DMS79 (cell line): ENCODE measurements around the gene FBXW10B.
"Not testable (repeated sequence)": the region's sequence is repeated elsewhere in the genome, so short reads cannot be mapped to it uniquely, and the experiment has no call there.

Experiments used
- DNase-seq: peaks from one replicate; lab custom pipeline; 2025; lab: John Stamatoyannopoulos, UW

FBXW10B gene, protein sequence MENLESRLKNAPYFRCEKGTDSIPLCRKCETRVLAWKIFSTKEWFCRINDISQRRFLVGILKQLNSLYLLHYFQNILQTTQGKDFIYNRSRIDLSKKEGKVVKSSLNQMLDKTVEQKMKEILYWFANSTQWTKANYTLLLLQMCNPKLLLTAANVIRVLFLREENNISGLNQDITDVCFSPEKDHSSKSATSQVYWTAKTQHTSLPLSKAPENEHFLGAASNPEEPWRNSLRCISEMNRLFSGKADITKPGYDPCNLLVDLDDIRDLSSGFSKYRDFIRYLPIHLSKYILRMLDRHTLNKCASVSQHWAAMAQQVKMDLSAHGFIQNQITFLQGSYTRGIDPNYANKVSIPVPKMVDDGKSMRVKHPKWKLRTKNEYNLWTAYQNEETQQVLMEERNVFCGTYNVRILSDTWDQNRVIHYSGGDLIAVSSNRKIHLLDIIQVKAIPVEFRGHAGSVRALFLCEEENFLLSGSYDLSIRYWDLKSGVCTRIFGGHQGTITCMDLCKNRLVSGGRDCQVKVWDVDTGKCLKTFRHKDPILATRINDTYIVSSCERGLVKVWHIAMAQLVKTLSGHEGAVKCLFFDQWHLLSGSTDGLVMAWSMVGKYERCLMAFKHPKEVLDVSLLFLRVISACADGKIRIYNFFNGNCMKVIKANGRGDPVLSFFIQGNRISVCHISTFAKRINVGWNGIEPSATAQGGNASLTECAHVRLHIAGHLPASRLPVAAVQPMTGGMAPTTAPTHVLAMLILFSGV

DNA sequence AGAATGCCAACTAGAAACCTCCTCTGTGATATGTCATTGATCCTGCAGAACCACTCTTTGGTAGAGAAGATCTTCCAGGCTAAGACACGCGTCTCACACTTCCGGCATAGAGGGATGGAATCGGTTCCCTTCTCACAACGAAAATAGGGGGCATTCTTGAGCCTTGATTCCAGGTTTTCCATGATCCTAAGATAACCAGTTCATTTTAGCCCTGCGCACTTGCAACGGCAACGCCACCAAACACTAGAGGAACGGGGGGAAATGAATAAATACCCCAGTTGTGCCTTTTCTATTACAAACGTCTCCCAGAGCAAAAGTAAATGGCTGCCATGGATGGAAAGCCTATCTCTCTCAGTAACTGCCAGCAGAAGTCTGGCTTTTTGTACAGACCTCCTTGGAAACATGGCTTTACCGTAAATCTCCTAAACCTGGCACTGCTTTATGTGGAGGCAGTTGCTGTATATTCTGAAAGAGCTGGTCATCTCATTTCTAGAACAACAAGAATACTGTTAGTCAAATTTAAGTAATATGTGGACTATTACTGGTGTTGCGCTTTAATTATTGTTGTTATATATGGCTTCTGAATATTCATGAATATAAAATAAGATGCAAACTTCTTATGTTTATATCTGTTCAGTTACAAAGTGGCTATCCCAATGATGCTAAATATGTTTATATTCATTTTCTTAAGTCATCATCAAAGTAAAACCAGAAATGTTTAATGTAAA, at the start of gene FBXW10B:
Gene FBXW10B, minus strand, starts transcription at position 374 of the 728 bp plus-strand sequence. Its CDS starts 192 bp downstream, at position 182.
- DNase-seq = not testable (repeated sequence)

DNA sequence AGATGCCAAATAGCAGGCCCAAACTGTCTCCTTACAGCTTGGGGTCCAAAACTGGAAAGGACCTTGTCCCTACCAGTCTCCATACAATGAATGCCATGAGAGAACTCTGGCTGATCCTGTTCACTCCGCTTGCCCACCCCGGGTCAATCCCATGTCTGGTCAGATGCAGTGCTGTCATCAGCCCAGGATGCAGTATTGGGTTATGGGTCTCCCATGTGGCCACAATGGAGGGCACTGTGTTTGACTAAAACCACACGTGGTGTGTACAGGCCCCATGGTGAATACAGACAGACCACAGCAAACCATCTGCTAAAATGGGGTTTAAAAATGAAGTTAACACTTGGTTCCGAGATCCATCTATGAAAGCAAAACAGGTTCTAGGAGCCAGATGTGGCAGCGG, 44.2 kb upstream of the FBXW10B start:
- DNase-seq = no peak

DNA sequence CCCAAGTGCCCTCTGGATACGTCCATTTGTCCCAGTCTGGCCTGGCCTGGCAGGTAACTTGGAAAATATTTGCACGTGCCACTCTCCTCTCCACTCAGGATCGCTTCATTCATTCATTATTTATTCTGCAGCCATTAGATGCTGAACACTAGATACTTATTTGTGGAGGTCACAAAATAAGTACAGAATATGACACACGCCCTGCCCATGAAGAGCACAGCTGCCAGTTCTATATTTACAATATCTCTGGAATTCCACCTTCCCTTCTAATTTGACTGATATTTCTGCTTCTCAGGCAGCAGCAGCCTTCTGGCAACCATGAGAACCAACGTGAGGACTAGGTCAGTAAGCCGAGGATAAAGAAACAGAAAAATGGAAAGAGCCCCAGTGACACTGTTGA, 43.7 kb upstream of the FBXW10B start:
- no peak for DNase-seq

DNA sequence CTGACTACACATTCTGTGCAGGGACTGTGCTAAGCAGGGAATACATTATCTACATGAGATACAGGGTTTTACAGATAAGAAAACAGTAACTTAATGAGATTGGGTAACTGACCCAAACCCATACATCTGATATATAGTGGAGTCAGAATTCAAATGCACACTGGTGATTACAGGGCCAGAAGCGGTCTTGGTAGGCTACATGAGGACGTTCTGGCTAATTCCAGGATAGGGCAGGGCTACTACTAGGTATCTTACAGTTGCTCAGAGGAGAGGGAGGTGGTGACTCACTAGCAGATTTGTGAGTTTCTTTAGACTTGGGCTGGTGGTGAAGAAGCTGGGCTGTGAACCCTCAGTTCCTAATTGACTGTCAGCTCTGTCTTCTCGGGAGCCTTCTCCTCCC, 43.2 kb upstream of the FBXW10B start:
- no peak for DNase-seq

DNA sequence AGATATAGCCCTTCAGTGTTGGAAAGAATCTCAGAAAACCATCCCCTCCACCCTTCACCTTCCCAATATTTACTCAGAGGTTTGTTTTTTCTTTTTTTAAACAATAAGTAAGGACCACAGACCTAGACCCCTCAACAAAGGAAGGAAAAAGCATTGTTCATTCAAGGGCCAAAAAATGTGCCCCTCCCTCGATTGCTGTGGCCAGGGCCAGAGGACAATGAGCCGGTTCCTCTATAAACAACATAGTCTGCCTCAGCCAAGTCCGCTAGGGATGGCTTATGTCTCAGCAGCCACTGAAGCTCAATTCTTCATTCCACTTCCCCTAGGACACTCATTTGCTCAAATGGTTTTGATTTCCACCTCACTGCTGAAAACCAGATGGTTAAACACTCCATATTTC, 40.6 kb upstream of the FBXW10B start:
- DNase-seq = no peak

DNA sequence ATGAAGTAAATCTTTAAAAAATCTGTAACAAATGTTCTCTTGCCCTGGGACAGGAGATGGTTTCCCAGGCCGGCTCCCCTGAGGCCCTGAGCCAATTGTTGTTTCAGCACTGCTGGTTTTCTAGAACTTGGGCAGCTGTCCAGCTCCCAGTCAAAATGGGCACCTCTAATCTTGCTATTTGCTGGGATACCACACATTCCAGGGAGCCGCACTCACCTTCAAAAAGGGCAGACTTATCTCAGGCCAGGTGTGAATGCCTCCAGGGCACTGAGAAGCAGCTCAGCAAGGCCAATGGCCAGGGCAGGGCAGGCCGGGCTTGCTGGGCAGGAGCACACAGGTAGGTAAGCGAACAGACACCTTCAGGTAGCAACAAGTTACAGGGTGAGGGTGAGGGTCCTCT, 40.2 kb upstream of the FBXW10B start:
- no peak for DNase-seq

DNA sequence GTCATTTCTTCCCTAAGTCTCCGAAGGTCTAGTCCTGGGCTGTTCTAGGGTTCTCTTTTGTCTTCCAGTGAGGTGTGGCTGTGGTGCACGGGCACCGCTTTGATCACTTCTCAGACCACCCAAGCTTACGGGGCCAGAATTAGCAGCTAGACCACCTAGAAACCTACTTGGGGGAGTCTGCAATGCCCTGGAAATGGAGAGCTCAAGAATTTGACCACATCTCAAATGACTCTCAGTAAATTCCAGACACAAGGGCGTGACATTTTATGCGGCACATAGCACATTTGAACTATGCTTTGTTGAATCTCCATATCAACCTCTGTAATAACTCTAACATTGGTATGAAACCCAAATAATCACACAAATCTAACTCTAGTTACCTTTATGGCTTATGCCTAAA, 39.7 kb upstream of the FBXW10B start:
- DNase-seq = no peak

DNA sequence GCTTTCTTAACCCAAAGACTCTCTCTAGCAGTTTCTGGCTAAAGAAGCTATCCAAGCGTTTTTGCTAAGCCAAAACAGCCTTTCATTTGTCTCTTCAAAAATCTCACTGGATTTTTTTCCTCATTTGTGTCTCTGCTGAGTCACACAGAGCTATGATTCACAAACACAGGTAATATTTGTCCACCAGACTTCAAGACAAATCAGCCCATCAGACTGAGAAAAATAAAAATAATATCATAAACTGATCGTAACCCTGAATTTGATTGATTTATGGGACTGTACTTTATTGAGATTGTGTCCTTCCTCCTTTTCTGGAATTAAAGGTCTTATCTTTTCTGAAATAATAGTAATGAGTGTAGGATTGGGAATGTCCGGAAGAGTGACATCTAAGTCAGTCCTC, 38.8 kb upstream of the FBXW10B start:
- DNase-seq = no peak

DNA sequence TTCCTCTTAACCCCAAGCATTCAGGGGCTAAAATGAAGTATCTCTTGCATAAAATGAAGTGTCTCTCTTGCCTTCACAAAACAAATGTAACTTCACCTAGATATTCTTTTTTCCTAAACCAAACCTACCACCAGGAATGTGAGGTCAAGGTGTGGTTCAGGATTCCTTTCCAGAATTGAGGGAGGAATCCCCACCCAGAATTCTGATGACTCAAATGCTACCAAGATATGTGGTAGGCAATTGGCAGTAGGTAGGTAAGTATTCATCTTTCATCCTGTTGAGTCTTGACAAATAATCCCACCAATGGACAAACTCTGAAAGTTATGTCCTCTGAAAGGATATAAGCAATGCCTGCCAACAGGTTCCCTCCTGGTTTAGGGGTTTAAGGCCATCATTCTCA, 38.4 kb upstream of the FBXW10B start:
- DNase-seq = no peak

DNA sequence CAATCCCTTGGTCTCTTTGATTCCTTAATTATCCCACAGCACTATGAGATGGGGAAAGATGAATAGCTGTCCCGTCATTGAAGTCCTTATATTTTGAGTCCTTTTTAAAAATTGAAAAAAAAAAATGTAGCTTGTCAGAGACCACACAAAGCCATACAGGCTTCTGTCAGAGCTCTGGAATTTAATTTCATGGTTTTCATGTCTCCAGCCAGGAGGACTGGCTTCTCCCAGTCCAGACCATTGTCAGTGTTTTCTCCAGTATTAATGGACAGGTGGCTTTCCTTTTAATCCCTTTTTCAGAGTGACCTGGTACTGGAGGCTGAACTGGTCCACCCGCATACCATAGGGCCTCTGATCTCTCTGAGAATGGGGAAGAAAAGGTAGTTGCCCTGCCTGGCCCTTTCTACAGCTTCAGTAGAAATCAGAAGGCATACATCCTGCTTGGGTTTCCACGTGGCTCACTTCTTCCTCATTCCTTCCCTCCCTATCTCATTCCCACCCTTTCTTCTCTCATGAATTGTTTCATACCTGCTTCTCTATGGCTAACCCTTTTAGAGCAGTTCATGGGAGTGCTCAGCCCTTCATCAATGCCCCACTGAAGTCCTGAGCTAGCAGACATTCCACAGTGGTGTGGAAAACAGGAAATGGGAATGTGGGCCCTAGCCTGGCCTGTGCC, 35.5 kb upstream of the FBXW10B start:
- DNase-seq = no peak

DNA sequence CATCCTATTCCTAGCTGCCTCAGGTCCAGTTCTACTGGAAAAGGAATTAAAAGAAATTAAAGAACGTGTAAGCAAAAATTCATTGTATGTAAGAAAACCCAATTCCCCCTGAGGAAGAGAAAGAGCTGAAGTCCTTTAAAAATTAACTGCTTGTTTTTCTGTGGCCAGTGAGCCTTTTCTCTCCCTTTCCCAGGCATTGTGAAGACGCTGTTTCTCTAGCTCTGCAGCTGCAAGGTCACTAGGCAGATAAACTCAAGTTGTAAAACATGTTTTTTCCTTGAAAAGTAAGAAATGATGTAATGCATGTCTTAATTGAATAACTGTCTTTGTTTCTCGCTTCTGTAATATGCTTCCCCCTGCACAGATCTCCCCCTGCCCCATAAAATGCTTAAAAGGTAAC, 34.9 kb upstream of the FBXW10B start:
- not testable (repeated sequence) for DNase-seq

DNA sequence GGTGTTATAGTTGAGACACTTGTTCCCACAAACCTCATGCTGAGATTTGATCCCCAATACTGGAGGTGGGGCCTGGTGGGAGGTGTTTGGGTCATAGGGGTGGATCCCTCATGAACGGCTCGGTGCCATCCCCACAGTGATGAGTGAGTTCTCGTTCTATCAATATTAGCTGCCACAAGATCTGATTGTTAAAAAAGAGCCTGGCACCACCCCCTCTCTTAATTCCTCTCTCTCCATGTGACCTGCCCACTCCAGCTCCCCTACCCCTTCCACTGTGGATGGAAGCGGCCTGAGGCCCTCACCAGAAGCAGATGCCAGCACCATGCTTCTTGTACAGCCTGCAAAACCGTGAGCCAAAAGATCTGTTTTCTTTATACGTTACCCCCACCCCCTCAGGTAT, 33.5 kb upstream of the FBXW10B start:
- no peak for DNase-seq

DNA sequence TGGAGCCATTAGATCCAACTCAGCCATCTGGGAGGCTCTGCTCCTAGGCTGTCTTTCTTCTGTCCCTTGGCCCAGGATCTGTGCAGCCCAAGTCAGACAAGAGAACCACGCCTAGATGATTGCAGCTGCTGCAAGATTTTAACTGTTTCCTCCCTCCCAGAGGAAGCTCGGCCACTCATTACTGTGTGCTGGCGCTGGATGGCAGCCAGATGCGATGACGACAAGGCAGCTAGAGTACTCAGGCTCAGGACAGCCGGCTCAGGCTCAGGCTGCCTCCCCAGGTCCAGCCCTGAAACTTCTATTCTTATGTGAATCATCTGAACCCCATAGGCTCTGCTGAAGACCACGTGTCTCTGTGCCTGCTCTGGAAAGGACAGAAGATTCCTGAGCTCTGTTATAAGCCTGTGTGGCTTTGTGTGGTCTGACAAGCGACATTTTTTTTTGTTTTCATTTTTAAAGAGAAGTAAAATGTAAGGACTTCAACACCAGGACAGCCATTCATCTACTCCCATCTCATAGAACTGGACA, 32.1 kb upstream of the FBXW10B start:
- DNase-seq = peak; percentile 72

DNA sequence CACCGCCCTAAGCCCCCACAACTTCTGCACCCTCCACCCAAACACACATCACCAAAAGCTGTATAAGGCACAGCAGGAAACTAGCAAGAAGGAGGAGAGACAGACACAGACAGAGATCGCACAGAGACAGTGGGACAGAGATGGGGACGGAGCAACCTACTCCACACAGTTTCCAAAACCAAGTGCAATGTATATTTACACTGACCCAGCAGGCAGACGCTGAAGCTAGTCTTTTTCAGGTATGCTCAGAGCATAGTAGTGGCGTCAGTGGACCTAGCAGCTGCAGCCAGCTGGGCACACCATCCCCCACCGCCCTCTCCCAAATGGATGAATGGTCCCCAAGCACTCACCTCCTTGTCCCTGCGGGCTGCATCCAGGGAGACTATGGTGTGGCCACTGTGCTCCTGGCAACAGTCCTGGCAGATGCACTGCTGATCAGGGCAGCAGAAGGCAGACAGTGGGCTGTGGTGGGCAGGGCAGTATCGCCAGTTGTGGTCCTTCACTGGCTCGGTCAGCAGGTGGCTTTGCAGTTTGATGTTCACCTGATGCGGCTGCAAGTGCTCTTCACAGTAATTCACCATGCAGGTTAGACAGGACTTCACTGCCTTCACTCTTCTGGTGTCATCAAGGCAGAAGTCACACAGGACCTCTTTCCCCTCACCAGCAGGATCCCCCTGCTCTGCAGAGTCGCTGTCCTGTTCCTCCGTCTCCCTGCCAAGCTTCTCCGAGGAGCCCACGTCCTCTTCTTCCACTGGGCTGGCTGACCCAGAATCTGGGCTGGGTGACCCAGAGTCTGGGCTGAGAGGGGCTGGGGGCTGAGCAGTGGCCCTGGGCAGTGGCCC, 31.5 kb upstream of the FBXW10B start:
- DNase-seq = no peak

DNA sequence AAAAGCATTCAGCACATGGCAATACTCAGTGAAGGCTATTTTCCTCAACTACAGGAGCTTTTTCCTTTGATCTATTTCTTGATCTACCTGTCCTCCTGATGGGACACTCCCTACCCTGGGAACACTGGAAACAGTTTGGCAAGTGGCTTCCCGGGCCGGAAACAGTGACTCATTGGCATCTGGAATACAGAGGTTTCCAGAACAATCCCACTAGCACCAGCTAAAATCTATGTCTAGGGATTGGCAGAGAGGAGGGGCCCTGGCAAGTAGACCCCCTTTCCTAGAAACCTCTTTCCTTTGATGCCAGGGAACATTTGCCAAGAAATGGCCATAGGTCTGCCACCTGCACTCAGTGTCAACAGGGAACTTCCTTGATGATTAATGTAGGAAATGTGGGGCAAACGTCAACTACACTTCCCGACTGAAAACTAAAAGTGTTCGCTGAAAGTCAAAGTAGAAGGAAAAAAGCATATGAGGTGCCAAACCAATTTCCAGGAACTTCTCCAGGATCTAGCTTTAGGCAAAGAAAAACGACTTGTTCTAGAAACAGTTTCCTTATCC, 30.4 kb upstream of the FBXW10B start:
- DNase-seq = no peak

DNA sequence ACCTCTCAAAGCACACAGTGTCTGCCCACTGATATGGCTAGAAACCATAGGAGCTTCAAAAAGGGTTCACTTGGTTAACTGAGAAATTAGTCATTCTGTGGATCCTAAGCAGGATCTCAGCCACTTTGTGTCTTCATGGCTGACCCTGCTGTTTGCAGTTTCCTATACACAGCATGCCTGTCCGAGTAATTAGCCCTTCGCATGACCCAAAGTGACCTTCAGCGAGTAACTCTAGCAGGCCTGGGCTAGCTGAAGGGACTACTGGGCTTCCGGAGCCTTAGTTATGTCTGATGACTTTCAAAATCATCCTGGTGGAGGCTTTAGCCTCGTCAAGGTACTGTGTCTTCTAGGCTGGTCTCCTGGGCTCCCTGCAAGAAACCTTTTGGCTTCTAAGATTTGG, 28.9 kb upstream of the FBXW10B start:
- DNase-seq = no peak

DNA sequence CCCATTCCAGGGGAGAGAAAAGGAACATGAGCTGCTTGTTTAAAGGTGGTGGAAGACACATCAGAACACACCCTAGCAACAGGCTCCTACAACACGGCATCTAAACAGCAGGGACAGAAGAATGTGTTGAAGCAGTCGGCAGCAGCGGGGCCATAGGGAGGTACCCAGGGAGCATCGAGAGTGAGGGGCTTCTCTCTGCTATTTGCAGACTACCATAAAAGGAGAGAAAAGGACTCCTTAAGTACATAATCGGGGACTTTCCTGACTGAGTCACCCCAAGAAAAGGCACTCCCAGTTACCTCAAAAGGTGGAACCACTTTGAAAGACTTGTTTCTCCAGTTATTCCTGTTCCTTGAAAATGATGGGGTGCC, 26.4 kb upstream of the FBXW10B start:
- not testable (repeated sequence) for DNase-seq

DNA sequence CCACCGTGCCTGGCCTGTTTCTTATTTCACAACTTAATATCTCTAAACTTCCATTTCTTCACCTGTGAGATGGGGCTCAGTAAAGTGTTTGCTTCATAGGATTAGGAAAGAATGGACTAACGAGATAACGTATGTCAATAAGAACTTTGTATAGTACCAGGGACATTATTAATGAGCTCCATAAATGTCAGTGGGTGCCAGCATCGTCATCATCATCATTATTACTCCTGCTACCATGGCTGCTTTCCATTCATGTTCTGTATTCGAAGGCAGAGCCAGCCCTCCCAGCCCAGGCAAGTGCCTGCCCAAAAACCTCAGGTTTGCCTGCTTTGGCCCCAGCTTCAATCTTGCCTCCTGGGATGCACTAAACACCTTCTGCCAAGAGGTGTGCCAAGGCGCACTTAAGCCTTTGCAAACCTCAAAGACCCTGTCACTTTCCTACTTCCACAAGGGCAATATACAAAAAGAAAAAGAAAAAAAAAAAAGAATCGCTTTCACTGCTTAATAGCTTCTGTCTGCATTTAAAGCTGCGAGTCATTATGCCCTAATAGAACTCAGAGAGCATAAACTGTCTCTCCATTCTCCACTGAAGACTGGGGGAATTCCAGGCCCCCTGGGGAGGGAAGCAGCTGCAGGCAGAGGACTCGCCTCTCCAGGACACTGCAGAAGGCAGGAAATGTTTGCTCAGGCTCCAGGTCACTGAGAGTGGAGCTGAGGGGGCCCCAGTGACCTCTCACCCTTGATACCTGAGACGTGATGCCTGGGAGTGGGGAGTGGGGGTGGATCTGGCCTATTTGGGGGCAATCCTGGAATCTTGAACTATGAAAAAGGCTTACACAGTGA, 25.8 kb upstream of the FBXW10B start:
- not testable (repeated sequence) for DNase-seq

DNA sequence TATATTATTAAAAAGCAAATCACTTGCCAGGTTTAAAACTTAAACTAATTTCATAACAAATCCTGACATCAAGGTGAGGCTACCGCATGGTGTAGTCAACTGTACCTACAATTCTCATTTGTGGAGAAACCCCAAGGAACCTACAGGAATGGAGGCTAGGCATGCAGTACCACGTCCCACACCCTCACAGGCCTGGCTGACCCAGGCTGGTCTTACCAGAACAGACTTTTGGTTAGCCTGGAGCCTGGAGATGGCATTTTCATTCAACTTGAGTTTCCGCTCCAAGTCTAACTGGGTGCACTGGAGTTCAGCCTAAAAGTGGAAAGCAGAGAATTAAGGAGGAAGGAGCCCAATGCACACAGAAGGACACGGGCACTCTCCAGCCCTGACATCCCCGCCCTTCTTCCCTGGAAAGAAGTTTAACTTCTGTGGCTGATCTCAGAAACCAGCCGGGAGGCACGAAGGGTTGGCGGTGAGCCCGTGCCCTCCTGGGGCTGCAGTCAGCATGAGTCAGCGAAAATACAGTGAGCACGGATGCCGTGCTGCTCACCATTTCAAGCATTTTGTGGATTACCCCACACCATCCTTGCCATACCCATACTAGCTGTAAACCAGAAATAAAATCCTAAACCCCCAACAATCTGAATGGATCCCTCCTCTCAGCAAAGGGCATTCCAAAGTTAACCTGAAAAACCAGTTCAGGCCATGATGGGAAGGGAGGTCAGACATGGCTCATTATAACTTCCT, 23.2 kb upstream of the FBXW10B start:
- not testable (repeated sequence) for DNase-seq
